Brain pericyte (primary cell): Measurements from ENCODE around the gene MAPK10.
A peak's percentile ranks its signal among the peaks of the same experiment; 100 is the strongest.

Experiments
- DNase-seq: peaks from one replicate; pipeline ENCODE4 v3.0.0-alpha.2; 2012; ENCODE audit warnings: low read depth, low spot score

MAPK10 gene

DNA sequence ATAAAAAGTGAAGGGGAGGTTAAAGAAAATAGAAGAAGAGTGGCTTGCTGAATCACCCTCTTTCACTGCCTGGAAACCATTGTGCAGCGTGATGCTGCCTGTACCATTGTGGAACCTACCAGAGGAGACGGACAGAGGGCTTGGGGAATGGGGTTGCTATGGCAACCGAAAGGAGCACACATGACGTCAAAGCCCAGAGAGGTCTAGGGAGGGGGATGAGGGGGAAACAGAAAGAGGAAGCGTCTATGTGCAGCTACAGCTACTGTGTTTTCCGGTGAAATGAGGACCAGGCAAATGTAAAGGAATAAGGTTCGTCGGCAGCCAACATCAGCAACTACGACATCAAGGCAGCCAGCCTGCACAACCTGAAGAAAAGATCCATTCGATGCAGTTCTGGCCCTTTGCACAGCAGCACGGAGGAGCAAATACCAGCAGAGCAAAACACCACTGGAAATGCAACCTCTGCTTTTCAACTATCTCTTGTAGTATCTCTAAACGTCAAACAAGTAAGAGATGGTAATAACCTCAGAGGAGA, at the start of gene MAPK10:
MAPK10 (minus strand) TSS at position 110 of the 535 bp plus-strand sequence.
- peak; percentile 75 for DNase-seq

DNA sequence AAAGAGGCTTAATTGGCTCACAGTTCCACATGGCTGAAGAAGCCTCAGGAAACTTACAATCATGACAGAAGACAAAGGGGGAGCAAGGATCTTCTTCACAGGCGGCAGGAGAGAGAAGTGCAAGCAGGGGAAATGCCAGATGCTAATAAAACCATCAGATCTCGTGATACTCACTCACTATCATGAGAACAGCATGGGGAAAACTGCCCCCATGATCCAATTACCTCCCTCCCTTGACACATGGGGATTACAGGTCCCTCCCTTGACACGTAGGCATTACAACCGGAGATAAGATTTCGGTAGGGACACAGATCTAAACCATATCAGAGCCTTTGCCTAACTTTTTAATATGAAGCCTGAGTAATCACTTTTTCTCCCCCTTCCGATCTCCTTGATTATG, 43.7 kb upstream of the MAPK10 start:
- DNase-seq, result no peak

DNA sequence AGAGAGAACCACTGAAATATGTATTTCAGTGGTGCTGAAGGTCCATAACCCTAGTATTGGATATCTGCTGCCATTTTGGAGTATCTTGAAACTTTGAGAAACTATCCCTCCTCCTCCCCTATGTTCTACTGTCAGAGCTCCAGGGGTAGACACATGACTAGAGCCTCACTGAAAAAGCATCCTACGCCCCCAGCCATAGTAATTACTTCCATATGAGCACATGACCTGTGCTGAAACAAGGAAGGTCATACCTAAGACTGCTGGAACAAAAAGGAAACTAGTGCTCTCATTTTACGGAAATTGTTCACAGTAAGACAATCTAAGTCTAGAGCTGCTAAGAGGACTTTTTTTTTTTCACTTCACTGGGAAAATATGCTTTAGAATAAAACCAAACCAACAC, 42.0 kb upstream of the MAPK10 start:
- DNase-seq, result no peak

DNA sequence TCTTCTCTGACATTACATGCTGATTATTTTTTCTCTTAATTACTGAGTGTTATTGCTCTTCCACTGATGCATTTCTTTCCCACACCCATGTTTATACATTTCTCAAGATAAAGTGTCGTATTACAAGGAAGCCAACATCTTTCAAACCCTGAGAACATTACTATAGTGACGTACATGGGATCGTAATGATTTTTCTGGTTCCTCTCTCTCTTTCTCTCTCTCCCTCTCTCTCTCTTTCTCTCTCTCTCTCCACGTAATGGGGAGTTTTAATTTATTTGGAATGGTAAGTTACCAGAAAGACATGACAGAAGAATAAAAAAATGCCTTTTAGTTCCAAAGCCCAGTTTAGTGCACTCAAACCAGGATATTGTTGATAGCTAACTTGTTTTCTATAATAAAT, 40.4 kb upstream of the MAPK10 start:
- no peak for DNase-seq

DNA sequence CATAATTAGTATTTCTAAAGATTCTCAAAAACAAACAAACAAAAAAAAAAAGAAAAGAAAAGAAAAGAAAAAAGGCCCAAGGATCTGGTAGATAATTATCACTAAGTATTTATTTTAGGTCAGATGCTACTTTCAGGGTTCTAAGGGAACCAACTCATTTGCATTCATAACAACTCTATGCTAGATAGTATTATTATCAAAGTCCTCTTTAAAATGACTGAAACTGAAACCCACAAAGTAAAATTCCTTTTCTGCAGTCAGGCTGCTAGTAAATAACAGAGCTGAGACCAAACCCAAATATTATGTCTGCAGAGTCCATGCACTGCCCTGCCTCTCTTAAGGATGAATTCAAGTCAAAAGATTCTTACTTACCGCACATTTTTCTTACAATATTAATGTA, 38.3 kb upstream of the MAPK10 start:
- no peak for DNase-seq

DNA sequence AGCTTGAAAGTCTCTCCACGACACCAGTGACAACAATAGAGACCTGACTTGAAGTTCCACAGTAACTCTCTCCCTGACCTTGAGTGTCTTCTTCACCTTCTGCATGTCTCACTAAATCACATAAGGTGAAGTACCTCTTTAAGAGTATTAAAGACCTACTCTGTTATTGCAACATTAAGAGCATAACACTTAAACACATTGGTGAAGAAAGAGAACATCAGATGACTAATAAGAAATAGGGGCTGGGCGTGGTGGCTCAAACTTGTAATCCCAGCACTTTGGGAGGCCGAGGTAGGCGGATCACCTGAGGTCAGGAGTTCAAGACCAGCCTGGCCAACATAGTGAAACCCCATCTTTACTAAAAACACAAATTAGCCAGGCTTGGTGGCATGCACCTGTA, 33.9 kb upstream of the MAPK10 start:
- no peak for DNase-seq

DNA sequence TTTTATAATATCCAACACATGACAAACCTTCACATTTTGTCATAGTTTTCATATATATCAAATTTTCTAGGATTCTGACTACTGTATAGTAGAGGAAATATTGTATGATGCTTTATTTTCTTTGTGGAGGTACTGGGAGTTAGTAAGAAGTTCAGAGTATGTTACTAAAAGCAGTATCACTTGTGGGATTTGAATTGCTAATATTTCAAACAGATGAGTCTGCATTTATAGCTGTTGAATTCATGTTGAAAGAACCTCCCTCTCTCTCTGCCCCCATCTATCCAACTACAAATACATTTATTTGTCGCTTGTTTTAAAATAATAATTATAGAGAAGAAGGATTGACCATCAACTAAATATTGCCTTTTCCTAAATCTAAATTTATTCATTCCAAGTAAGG, 29.8 kb upstream of the MAPK10 start:
- no peak for DNase-seq

DNA sequence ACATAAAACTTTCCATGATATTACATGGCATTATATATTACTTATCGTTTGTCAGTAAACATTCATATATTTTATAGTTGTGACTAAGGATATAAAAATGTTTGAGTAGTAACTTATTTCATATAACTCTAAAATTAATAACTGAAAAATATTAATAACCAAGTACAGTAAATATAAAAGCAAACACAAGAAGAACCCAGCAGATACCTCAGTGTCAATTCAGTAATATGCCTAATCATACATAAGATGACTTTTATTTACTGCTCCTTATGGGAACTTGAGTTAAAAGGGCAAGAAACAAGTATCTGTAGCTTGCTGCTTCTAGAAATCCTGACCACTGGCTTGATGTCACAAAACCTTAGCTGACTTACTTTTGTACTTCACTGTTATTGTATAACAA, 28.4 kb upstream of the MAPK10 start:
- no peak for DNase-seq

DNA sequence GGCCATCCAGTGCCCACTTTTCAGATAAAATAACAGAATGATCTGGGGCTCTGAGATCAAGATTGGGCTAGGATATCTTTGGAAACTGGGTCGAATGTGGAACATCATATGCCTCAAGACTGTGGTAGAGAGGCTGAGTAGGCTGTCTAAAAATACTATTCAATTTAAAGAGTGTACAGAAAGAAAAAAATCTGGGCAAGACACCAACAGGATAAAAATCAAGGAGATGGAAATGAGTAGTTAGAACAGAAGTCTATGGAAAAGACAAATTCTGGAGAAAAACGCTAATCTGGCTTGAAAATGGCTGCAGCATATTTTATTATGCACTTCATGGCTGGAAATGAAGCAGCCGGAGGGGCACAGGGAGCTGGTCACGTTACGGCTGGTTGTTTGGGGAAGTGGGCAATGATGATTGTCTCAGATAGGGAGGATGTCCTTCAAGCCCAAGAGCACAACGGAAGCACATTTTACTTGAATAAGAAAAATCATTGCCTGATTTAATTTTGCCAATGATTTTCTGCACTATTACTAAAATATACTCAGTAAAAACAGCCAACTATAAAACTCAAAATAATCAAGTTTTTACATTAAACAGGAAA, 27.1 kb upstream of the MAPK10 start:
- DNase-seq, result no peak

DNA sequence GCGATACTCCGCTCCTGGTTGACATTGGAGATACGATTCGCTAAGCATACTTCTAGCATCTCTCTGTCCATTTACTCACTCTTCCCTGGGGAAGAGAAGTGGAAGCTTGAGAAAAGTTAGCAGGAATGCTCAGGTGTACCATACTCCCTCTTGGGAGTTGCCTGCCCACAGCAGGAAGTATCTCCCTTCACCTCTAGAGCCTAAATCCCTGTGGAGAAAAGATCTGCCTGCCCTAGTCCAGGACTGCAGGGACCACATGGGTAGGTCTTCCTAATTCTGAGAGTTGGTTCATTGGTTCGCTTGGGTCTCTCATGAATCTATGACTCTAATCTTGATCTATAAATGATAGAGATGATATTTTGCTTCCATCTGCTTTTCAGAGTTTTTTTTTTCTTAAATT, 26.3 kb upstream of the MAPK10 start:
- DNase-seq, result no peak

DNA sequence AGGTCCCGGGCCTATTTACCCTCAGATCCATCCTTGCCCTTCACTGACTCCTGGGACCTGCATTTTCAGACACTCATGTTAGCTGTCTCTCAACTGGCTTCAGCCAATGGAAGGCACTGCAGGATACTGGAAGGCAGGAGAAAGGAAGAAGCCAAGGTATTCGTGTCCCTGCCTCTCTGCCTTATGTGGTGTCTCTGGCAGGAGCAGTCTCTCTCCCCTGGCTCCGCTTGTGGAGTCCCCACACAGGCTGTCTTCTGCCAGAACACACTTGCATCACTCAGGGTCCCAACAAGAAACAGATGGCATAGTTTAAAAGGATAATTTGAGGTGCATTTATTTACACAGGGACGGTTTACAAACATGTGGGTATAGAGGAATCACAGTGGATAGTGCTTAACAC, 21.6 kb upstream of the MAPK10 start:
- DNase-seq, result no peak

DNA sequence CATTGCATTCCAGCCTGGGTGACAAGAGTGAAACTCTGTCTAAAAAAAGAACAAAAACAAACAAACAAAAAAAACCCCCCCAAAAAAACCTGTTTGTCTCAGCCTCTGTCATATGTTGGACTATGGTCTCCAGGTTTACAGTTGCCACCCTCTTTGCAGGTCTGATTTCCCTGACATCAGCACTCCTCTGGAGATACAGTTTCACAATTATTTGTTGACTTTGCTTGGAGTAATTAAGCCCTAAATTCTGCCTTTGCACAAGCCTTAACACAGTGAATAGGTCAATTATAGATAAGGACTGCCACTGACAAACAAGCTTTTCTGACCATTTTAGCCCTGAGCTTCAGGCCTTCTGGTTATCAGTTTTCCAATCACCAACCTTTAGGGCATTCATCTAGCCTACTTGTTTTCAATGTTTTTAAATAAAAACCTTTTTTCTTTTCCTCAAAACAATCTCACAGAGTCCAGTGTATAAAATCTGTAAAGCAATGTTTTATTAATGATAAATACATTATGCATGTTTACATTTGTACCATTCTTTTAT, 20.4 kb upstream of the MAPK10 start:
- DNase-seq, result no peak

DNA sequence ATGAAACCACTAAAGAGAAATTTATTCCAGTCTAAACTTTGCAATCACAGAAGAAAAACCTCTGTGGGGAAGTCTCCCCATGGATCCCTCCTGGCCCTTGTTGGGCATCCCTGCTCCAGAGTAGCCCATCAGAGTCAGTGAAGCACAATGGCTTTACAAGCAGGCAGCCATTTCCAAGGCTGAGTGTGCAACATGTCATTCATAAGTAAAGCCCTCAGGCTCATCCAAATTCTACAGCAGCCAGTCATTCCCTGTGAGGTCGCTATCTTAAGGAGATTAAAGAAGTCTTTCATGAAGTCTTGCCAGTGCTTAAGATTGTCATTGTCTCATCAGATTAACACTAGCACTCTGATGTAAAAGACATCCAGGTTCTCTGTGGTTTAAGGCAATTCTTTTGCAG, 17.0 kb upstream of the MAPK10 start:
- no peak for DNase-seq

DNA sequence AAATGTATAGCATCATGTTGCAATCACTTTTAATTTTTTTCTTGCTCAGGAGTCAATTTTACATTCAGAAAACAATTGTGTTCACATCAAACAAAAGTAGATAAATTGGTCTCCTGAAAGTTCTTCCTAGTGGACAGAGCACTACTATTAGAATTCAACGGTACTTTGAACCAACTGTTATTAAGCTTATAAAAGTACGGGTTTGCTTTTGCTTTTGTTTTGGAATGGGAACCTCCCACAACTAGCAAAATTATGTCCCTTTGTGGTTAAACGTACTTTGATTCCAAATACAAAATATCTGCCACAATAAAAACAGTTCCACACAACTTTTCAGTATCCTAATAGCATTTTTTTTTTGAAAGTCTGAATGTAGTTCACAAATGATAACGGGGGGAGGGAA, 8.6 kb upstream of the MAPK10 start:
- no peak for DNase-seq

DNA sequence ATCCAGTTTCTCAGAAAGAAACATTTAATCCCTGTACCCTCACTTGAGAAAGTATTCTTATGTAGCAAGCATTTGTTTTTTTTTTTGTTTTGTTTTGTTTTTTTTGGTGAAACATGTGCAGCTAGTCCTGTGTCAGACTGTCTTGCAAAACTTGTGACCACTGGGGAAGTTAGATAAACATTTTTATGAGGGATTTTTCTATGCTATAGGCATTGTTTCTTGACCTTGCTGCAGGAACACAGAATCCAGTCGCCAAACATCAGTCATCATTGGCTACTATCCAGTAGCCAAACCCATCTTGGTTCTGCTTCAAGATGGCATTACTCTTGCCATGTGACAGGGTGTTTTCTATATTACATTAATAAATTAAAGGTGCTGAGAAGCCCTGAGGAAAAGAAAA, 7.7 kb upstream of the MAPK10 start:
- peak; percentile 65 for DNase-seq

DNA sequence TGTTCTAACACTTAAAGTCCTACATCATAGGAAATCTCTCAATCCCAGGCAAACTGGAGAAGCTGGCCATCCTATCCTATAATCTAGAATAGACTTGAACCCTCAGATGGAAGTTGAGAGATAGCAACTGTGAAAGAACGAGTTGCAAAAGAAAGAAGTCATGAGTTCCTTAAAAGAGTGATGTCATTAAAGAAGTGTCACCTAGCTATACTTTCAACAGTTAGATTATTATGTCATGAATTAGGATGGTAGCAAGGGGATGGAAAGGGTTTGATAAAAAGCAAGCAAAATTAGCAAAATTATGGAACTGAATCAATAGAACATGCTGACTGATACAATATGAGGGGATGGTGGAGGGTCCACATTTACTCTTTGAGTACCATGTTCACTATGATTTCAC, 7.1 kb upstream of the MAPK10 start:
- no peak for DNase-seq

DNA sequence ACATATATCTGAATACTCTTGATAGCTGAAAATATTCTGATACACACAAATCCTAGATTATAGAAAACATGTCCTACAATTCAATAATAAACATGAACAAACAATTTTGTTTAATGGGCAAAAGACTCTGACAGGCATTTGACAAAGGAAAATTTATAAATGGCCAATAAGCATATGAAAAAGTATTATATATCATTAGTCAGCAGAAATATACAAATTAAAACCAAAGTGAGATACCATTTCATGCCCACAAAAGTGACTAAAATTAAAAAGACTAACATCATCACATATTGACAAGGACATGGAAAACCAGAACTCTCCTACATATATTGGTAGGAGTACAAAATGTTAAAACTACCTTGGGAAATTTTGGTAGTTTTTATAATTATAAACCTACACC, 2.7 kb upstream of the MAPK10 start:
- no peak for DNase-seq

DNA sequence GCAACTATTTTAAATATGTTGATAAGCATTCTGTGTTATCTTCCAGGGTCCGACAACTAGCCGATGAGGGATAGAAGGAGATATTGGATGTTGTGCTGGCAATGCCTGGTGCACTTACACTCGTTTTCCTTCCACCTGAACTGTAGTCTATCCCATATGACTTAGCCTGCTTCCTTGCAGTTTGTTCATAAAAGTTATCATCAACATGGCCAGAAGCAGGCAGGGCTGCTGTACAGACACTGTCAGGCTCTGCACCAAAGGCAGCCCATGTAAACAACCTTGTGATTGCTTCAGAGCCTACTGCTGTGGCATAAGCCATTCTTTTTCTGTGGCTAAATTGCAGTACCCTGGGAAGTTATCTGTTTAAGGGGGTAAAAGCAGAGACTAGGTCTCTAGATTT, 1.6 kb downstream of the MAPK10 start:
- DNase-seq, result no peak

DNA sequence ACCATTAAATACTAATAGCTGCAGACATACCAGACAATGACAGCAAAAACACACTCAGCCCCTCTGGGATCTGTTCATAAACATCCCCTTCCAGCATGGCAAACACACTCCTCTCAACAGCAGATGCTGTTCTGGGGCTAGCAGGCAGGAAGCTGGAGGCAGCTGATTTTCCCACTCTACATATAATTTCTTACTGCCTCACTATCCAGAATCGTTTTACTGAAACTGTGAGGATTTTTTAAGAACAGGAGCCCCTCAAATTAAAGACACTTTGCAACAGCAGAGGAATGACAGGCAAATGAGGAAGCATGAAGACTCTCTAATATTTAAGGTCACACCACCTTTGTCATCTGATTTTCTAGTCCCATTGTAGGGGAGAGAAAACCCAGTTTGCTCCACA, 2.2 kb downstream of the MAPK10 start:
- no peak for DNase-seq

DNA sequence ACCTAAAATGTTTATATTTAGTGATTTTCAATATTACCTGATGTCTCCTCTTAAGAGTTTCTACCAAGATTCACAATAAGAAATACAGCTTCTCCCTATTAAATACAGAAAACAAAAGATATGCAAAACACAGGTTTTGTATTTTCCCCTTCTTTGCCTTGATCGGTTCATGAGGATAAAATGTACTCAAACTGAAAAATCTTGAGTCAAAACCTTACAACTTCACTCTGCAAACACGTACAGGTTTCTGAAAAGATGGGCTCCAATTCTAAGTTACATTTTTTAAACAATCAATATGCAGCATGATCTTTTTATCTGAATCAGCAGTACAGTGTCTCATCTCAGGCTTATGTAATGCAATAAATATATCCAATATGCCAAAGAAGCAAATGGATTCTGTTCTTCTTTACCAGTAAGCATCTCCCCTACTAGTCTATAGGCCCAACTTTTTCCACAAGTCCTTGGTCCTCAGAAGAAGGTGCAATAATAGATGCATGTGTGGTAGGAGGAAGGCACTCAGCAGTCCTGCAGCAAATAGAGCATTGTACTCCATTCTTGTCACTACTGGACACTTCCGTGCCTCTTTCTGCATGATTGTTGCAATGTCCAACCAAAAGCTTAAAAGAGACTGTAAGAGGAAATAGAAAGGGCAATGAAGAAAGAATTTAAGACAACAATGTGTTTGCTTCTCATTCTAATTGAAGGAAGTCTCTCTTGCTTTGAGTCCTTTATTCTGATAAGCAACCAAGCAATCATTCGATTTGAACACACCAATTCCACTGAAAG, 3.2 kb downstream of the MAPK10 start:
- no peak for DNase-seq

DNA sequence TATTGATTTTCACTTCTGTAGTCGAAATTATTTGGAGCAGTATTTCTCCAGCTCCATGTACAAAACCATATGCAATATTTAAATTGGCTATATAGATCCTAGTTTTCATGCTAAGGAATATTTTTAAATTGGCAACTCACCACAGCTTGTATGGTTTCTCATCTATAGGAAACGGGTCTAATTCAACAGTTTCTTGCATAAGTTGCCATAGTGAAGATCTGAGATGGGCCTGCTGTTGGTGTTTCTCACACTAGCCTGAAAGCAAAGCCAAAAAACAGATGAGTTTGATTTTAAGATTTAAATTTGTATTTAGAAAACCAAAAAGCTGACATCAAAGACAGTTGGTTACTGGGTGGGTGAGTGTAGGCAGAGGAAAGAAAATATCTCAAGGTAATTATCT, 5.5 kb downstream of the MAPK10 start:
- no peak for DNase-seq

DNA sequence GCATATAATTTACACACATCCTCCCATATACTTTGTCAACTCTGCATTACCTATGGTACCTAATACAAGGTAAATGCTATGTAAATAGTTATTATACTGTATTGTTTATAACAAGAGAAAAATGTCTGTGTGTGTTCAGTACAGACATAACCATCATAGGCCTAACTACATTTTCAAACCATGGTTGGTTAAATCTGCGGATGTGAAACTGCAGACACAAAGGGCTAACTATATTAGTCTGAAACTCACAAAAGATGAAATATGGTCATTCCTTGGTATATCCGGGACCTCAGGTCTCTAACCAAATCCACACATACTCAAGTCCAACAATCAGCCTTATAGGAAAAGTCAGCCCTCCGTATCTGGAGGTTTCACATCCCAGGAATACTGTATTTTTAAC, 13.5 kb downstream of the MAPK10 start:
- no peak for DNase-seq

DNA sequence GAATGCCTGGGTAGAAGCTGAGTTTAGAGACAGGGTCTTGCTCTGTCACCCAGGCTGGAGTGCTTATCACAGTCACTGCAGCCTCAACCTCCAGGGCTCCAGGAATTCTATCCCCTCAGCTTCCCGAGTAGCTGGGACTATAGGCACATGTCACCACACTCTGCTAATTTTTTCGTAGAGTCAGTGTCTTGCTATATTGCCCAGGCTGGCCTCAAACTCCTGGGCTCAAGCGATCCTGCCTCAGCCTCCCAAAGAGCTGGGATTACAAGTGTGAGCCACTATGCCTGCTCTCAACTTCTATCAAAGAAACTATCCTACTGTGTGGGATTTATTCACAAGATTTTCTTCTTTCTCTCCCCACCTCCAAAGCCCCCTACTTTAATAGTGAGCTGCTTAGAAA, 15.7 kb downstream of the MAPK10 start:
- DNase-seq, result no peak
